ENCODE results near the gene NCOA1. TPM values are rescaled to one million over a fixed set of nuclear protein-coding genes. Genes with fewer than 3 reads are reported as not detected.
"Not testable (repeated sequence)": the region's sequence is repeated elsewhere in the genome, so short reads cannot be mapped to it uniquely, and the experiment has no call there.

The NCOA1 gene
- total and polyA plus RNA-seq, 8 donors: 6.2 to 27.0 (median 17.3) TPM

DNA sequence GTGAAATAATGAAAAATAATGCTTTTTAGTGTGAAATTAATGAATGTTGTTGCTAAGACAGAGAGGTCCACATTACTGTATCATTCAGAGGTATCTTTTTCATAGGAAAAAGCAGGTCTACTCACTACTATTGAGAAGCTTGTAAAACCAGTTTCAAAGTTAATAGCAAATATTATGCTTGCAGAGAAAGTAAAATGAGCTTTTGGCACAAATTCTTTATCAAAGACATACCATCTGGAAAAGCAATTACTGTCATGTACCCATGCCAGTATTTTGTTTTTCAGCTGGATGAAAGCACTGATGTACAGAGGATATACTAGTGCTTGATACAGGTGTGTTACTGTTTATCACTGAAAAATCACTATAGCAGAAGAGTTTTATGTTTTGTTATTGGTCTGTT, 77.5 kb downstream of the NCOA1 start:
- intact Hi-C loops (cut with DNase I): no loop called here
- FAIRE-seq: no peak

DNA sequence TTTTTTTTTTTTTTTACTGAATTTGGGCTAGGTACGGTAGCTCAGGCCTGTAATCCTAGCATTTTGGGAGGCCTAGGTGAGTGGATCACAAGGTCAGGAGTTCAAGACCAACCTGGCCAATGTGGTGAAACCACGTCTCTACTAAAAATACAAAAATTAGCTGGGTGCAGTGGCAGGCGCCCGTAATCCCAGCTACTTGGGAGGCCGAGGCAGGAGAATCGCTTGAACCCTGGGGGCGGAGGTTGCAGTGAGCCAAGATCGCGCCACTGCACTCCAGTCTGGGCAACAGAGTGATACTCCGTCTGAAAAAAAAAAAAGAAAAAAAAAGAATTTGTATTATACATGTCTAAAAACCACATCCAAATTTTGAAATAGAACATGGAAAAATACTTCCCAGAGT, 78.5 kb downstream of the NCOA1 start:
- intact Hi-C loops (cut with DNase I): not testable (repeated sequence)

More for the DNA sequence above, 77.5 kb downstream of the NCOA1 start:
- TF ChIP-seq, protein P1, sequence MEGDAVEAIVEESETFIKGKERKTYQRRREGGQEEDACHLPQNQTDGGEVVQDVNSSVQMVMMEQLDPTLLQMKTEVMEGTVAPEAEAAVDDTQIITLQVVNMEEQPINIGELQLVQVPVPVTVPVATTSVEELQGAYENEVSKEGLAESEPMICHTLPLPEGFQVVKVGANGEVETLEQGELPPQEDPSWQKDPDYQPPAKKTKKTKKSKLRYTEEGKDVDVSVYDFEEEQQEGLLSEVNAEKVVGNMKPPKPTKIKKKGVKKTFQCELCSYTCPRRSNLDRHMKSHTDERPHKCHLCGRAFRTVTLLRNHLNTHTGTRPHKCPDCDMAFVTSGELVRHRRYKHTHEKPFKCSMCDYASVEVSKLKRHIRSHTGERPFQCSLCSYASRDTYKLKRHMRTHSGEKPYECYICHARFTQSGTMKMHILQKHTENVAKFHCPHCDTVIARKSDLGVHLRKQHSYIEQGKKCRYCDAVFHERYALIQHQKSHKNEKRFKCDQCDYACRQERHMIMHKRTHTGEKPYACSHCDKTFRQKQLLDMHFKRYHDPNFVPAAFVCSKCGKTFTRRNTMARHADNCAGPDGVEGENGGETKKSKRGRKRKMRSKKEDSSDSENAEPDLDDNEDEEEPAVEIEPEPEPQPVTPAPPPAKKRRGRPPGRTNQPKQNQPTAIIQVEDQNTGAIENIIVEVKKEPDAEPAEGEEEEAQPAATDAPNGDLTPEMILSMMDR (IDR thresholded peaks at IDR 0.05): no peak
- Histone ChIP-seq H3K27ac (no peak overlapping the region), H3K4me1 (peaks cover 11 to 36% (median 12%) of the 10 kb centered on the region in 3 donors), H3K4me3 (no peak overlapping the region), H3K27me3 (no peaks in the 10 kb centered on the region), H3K9me3 (no peaks in the 10 kb centered on the region), H3K36me3 (no peaks in the 10 kb centered on the region)
- no peak for DNase-seq
- peak in 3 of 4 donors; percentile 34 to 62 (median 51) for ATAC-seq

DNA sequence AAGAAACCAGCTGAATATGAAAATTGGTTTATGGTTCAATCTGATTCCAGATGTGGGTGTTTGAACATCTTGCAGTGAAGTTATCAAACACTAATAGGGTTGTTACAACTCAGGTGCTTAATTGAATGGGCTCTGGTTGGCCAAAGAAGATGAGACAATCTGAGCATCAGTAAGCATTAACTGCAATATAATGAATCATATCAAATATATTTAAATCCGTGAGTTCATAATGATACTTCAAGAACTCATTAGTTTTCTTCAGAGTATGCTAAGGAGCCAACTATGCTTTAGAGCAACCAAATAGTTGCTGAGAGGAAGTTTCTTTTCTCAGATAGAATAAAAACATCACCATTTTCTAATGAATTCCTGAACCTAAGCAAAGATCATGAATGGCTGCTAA, 79.2 kb downstream of the NCOA1 start:
- Histone ChIP-seq H3K27me3 (no peaks in the 10 kb centered on the region), H3K4me1 (peaks cover 15 to 36% (median 17%) of the 10 kb centered on the region in 3 donors), H3K27ac (no peak overlapping the region), H3K4me3 (no peak overlapping the region), H3K36me3 (no peaks in the 10 kb centered on the region), H3K9me3 (no peaks in the 10 kb centered on the region)
- DNase-seq (no peak), ATAC-seq (no peak), FAIRE-seq (no peak)
- intact Hi-C loops (cut with DNase I): no loop called here
- TF ChIP-seq, protein P1 (IDR thresholded peaks at IDR 0.05): no peak
- 91 to 93% methylated on average over 1 of the region's 1 CpG for WGBS, 2 donors

More for the DNA sequence above, 78.5 kb downstream of the NCOA1 start:
- H3K36me3 ChIP-seq, DNase-seq, H3K27ac ChIP-seq, FAIRE-seq, H3K27me3 ChIP-seq, H3K9me3 ChIP-seq, H3K4me3 ChIP-seq, ATAC-seq: not testable (repeated sequence)
- H3K4me1 ChIP-seq: peaks cover 12 to 36% (median 17%) of the 10 kb centered on the region in 3 donors
- WGBS, 2 donors: 96 to 98% methylated on average over 10 of the region's 10 CpGs

DNA sequence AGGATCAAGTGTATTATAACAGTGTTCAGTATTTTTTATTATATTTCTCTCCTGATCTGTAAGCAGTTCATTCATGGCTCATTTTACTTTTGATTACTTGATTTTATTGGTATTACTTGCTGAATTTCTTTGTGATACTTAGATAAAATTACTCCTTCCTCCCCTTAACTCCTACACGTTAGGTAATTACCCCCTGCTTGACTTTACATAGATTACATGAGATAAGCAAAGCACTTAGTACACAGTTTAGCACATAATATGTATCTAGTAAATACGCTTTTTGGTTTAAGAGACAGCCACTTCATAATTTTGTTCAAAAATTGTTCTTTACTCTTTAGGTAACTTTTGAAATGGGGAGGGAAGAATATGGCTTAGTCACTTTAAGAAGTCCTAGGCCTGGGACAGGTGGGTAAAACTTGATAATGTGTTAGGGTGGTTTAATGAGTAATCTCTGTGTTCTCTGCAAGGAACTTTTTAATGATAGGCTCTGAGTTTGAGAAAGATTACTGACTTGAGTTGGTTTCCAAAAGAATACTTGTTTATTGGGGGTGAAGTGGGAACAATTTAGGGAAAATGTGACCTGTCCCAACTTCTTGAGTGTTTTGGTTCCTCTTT, 80.9 kb downstream of the NCOA1 start:
- TF ChIP-seq, protein P1 (IDR thresholded peaks at IDR 0.05): no peak
- WGBS, 2 donors: 33 to 34% methylated on average over 2 of the region's 2 CpGs
- no peaks in the 10 kb centered on the region for H3K9me3 ChIP-seq
- peaks cover 17 to 41% (median 20%) of the 10 kb centered on the region in 3 donors for H3K4me1 ChIP-seq
- intact Hi-C loops (cut with DNase I): no loop called here
- no peaks in the 10 kb centered on the region for H3K27me3 ChIP-seq
- no peak for DNase-seq
- FAIRE-seq: no peak
- no peak overlapping the region for H3K27ac ChIP-seq
- no peak overlapping the region for H3K4me3 ChIP-seq
- peak; percentile 58 to 85 (median 77) for ATAC-seq
- no peaks in the 10 kb centered on the region for H3K36me3 ChIP-seq

DNA sequence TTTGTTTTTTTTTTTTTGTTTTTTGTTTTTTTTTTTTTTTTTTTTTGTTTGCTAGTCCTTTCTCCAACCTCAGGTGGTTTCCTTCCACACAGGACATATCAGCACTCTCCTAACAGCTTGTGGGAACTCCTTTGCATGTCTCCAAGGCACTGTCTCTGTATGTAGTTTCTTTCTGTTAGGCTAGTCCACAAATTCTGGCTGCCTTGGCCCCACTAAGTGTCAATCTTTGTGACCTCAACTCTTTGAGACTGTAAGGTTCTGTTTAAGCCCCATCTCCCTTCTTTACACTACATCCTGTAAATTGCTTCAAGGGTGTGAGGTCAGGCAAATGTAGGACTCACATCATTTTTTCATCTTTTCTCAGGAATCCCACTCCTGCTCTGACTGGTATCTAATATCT, 85.1 kb downstream of the NCOA1 start:
- no peak for FAIRE-seq

More for the DNA sequence above, 85.1 kb downstream of the NCOA1 start:
- DNase-seq (no peak), ATAC-seq (peak in 1 of 4 donors; percentile 43)
- Histone ChIP-seq H3K27me3 (no peaks in the 10 kb centered on the region), H3K9me3 (no peaks in the 10 kb centered on the region), H3K36me3 (no peaks in the 10 kb centered on the region), H3K4me1 (peaks cover 28 to 46% (median 34%) of the 10 kb centered on the region in 3 donors), H3K4me3 (no peak overlapping the region), H3K27ac (no peak overlapping the region)
- intact Hi-C loops (cut with DNase I): no loop called here
- TF ChIP-seq, protein P1 (IDR thresholded peaks at IDR 0.05): no peak

Data from pancreas (tissue), 10 donors.